Erythroblast (primary cell): ENCODE measurements around the gene CNIH3.

Experiments
- GATA1 ChIP-seq: IDR thresholded peaks from 2 replicates; pipeline ENCODE4 v1.6.1; 2011; ENCODE audit warnings: low read depth, mild to moderate bottlenecking, control low read depth, low read length, moderate library complexity
- POLR2A ChIP-seq: IDR thresholded peaks from 2 replicates; pipeline ENCODE4 v1.6.1; 2011; ENCODE audit warnings: mild to moderate bottlenecking, low read length

GRCh38 chr1:224727351-224728289 is 111.5 kb downstream of the CNIH3 start:
- no peak for TF ChIP-seq POLR2A
- no peak for TF ChIP-seq GATA1
